Measurements from ENCODE around the gene INS.

INS gene

DNA sequence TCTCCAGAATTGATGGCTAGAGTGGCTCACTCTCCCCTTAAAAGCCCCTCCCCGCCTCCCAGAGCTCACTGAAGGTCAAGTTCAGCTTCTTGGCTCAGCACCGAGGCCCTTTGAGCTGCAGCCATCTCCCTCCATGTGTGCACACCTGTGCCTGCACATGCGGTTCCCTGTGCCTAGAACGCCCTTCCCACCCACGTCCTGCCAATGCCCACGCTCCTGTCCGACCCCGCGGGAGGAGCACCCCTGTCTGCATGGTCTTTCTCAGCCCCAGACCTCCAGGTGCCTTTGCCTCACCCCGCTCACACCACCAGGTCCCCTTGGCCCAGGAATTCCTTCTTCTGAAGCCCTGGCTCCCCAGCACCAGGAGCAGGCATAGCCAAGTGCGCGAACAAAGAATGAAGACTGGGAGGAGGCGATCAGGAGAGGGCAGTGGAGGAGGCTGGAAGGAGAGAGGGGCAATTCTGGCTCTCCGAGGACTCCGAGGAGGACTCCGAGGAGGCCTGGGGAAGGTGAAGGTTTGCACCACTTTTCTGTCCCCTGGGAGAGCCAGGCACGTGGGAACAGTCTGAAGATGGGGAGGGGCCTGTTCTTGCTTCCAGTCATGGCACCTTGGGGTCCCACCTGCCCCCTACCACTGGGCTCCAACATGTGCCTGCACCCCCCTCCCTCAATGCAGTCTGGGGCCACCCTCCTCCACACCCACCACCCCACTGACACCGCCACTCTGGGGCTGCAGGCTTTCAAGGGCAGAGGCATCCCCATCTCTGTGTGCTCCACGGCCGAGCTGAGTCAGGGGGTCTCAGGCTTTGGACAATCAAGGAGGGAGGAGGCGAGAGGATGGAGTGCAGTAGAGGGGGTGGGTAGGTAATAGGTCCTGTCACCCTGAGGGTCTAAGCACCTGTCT lies 39.5 kb downstream of the INS start:
- DNase-seq (ENCODE audit: low read depth in 1 of 2, low spot score in 1 of 2) = no peak

DNA sequence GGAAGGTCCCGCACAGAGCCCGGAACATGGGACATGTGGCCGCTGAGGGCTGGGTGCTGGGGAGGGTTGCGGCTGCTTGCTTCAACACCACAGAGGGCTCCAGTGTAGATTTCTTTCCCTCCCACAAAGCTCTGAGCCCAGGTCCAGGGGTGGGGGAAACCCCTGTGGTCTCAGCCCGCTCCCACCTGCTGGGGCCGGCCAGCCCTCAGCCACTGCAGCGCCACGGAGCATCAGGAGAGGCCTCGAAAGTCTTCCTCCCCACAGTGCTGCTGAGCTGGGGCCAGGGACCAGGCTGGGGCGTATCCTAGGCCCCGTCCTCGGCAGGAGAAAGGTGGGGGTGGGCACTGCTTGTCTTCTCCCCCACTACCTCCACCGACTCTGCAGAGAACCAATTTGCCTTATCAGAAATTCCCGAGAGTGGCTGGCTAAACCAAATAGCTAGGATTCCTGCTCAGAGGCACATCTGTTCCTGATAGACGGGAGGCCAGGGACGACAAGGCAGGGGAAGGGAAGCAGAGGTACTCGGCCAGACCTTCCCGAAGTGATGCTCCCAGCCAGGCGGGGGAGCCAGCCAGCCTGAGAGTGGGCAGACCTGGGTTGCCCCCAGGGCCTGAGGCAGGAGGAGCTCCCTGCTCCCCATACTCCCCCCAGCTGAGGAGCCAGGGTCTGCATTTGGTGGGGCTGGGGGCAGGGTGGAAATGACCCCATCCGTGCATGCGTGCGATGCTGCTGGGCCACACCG lies 40.5 kb downstream of the INS start:
- no peak for DNase-seq (ENCODE audit: low read depth in 1 of 2, low spot score in 1 of 2)

DNA sequence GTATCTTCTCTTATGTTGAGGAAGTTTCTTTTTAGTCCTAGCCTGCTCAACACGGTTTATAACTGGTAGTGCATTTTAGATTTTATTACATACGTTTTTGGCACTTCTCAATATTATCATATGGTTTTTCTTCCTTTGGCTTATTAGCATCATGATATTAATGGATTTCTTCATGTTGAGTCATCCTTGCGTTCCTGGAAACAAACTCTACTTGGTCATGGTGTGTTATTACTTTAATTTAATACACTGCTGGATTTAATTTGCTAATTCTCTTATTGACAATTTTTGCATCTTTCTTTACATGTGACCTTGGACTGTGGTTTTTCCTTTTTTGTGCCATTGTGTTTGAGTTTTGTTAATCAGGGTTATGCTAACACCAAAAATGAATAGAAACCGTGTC lies 42.3 kb downstream of the INS start:
- no peak for DNase-seq (ENCODE audit: low read depth in 1 of 2, low spot score in 1 of 2)

DNA sequence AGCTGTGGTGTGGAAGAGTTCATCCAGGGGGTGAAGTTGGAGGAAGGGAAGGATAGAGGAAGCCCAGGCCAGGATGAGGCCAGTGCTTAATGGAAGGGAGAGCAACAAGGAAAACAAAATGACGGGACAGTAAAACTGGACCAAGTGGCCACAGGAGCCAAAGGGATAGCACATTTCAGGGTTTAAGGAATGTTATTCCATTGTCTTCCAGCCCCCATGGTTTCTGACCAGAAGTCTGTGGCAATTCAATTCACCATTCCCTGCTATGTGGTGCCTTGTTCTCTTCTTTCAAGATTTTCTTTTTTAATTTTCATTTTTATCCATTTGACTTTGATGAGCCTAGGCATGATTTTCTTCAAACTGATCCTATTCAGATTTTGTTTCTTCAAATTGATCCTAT lies 44.3 kb downstream of the INS start:
- DNase-seq (ENCODE audit: low read depth in 1 of 2, low spot score in 1 of 2) = no peak

DNA sequence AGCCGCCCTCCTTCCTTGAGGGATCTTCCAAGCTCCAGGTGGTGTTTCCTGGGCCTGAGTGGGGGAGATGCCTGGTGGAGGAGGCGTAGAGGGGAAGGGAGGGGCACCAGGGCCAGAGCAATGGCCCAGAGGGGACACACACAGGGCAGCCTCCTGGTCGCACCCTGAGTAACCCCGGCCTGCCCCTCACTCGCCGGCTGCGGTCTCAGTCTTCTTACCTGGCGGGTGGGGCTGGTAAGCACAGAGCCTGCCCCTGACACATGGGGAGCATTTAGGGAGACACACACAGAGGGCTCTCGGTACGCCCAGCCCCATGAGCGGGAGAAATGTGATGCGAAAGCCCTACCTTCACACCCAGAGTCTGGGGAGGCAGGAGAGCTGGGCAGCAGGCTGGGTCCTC lies 45.7 kb downstream of the INS start:
- DNase-seq (ENCODE audit: low read depth in 1 of 2, low spot score in 1 of 2) = no peak

DNA sequence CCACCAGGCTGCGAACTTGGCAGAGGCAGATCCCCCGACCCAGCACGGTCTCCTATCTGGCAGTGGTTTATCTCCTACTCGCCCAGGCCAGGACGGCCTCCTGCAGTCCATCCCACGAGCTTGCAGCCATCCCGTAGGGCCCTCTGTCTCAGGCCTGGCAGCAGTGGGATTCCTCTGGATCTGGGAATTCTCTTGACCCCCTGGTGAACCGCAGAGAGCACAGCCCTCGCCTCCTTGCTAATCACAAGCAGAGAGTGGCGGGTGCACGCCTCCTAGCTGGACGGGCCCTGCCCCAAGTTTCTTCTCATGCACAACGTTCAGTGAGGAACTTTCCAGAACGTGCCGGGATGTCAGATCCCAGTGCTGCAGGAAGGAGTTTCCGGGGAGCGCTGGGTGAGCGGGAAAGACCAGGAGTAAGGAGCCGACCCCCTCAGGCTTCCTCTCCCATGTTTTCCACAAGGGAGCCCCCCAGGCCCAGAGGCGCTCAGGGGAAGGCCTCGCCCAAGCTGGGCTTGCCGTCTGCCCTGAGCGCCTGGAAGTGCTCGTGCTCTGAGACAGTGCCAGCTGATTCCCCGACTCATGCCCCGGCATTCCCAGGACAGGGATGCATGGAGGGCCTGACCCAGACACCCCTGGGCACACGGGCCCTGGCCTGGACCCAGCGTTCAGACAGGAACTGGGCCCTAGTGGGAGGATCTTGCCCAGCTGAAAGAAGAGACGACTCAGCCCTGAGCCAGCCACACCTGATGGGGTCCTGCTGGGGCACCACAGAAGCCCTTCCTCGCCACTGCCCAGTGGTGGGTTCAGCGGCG lies 46.4 kb downstream of the INS start:
- DNase-seq (ENCODE audit: low read depth in 1 of 2, low spot score in 1 of 2) = no peak

DNA sequence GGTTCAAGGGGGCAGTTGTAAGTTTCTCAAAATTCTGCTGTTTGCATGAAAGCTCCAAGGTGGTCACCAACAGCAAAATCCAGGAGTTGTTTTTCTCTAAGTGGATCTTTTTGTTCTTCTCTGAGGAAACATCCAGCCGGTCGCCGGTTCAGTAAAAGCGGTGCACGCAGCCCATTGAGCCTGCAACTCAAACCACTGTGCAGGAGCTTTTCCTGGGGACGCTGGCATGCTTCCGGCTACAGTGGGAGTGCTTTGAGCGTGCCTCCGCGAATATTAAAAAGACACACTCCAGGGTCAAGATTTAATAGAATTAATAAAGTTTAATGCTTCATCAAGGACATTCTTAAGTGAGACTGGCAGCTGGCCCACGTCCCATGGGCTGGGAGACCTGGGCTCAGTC lies 47.2 kb downstream of the INS start:
- DNase-seq (ENCODE audit: low read depth in 1 of 2, low spot score in 1 of 2) = no peak

DNA sequence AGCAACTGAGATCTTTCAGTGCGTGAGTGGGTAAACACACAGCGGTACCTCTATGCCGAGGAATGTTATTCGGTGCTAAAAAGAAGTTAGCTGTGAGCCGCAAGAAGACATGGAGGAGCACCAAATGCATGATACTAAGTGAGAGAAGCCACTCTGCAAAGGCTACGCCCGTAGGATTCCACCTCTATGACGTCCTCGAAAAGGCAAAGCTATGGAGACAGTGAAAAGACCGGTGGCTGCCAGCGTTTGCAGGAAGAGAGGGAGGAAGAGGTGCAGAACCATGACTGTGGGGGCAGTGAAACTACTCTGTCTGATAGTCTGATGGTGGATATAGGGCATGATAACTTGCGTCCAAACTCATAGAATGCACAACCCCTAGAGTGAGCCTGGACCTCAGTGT lies 50.5 kb downstream of the INS start:
- no peak for DNase-seq (ENCODE audit: low read depth in 1 of 2, low spot score in 1 of 2)
